ENCODE results near the gene GTF2E1. TPM values are rescaled to one million over a fixed set of nuclear protein-coding genes. Genes with fewer than 3 reads are reported as not detected.

GTF2E1 gene
- total RNA-seq, 1 experiment from 2014 or later, result 22.2 TPM

- H3K9me2 ChIP-seq (ENCODE audit: insufficient read depth), result no peaks in the 10 kb centered on the region
- TF ChIP-seq CTCF (conservative IDR thresholded peaks at IDR 0.05), result no peak
- TF ChIP-seq EZH2 (IDR thresholded peaks at IDR 0.05; ENCODE audit: low read depth), result no peak
- POLR2A ChIA-PET (ENCODE audit: unreplicated experiment), result interaction anchor here (0.6 kb wide), 1 partner anchor 138 kb away, joined by 8 read pairs; no protein-coding TSS in a partner anchor
- H4K20me1 ChIP-seq (ENCODE audit: insufficient read depth), result no peaks in the 10 kb centered on the region; the same call in 1 of the 2 replicates
- H3K4me1 ChIP-seq (replicated peaks; ENCODE audit: insufficient read depth), result no peaks in the 10 kb centered on the region
- no peak for DNase-seq
- CTCF ChIA-PET, result no interaction called here
- no peaks in the 10 kb centered on the region for H3F3A ChIP-seq (ENCODE audit: insufficient read depth, low read depth)
- no peaks in the 10 kb centered on the region for H3K36me3 ChIP-seq (ENCODE audit: low read depth)
- no TSS peak for BruUV-seq (replicated peaks)
- intact Hi-C loops (cut with micrococcal nuclease; ENCODE audit: unreplicated experiment), result no loop called here
- H3K4me3 ChIP-seq, result no peak overlapping the region
- H3K4me2 ChIP-seq, result no peak overlapping the region
- no peak overlapping the region for H3K27ac ChIP-seq
- H3K79me2 ChIP-seq (ENCODE audit: low read depth), result no peaks in the 10 kb centered on the region
- no peaks in the 10 kb centered on the region for H3K27me3 ChIP-seq (ENCODE audit: insufficient read depth, low read depth)
- H2AFZ ChIP-seq, result no peak overlapping the region
- no peaks in the 10 kb centered on the region for H3K9me3 ChIP-seq (ENCODE audit: insufficient read depth, low read depth)
These were observed 36.5 kb upstream of the GTF2E1 start for GRCh38 chr3:120705884-120706582.

GRCh38 chr3:120706950-120707349, 35.6 kb upstream of the GTF2E1 start:
- CTCF ChIA-PET, result no interaction called here
- H3K79me2 ChIP-seq (ENCODE audit: low read depth), result no peaks in the 10 kb centered on the region
- H3F3A ChIP-seq (ENCODE audit: insufficient read depth, low read depth), result no peaks in the 10 kb centered on the region
- H3K9me2 ChIP-seq (ENCODE audit: insufficient read depth), result no peaks in the 10 kb centered on the region
- intact Hi-C loops (cut with micrococcal nuclease; ENCODE audit: unreplicated experiment), result no loop called here
- DNase-seq, result no peak
- H3K4me2 ChIP-seq, result no peak overlapping the region
- BruUV-seq (replicated peaks), result no TSS peak
- no peak overlapping the region for H2AFZ ChIP-seq
- POLR2A ChIA-PET (ENCODE audit: unreplicated experiment), result no interaction called here
- H3K4me1 ChIP-seq (replicated peaks; ENCODE audit: insufficient read depth), result no peaks in the 10 kb centered on the region
- H3K27me3 ChIP-seq (ENCODE audit: insufficient read depth, low read depth), result no peaks in the 10 kb centered on the region
- no peaks in the 10 kb centered on the region for H3K9me3 ChIP-seq (ENCODE audit: insufficient read depth, low read depth)
- H4K20me1 ChIP-seq (ENCODE audit: insufficient read depth), result no peaks in the 10 kb centered on the region
- no peak overlapping the region for H3K4me3 ChIP-seq
- H3K27ac ChIP-seq, result no peak overlapping the region
- no peaks in the 10 kb centered on the region for H3K36me3 ChIP-seq (ENCODE audit: low read depth)
- TF ChIP-seq CTCF (conservative IDR thresholded peaks at IDR 0.05) (no peak), EZH2 (IDR thresholded peaks at IDR 0.05; ENCODE audit: low read depth) (no peak)

- Histone ChIP-seq H4K20me1 (ENCODE audit: insufficient read depth) (no peaks in the 10 kb centered on the region), H3K9me2 (ENCODE audit: insufficient read depth) (no peaks in the 10 kb centered on the region), H3K27ac (no peak overlapping the region), H3K9me3 (ENCODE audit: insufficient read depth, low read depth) (no peaks in the 10 kb centered on the region), H3K36me3 (ENCODE audit: low read depth) (no peaks in the 10 kb centered on the region), H2AFZ (no peak overlapping the region), H3F3A (ENCODE audit: insufficient read depth, low read depth) (no peaks in the 10 kb centered on the region), H3K79me2 (ENCODE audit: low read depth) (no peaks in the 10 kb centered on the region), H3K4me1 (replicated peaks; ENCODE audit: insufficient read depth) (no peaks in the 10 kb centered on the region), H3K27me3 (ENCODE audit: insufficient read depth, low read depth) (no peaks in the 10 kb centered on the region), H3K4me3 (no peak overlapping the region), H3K4me2 (no peak overlapping the region)
- TF ChIP-seq EZH2 (IDR thresholded peaks at IDR 0.05; ENCODE audit: low read depth) (no peak), CTCF (conservative IDR thresholded peaks at IDR 0.05) (no peak)
- ChIA-PET POLR2A (ENCODE audit: unreplicated experiment) (no interaction called here), CTCF (no interaction called here)
- DNase-seq, result no peak
- BruUV-seq (replicated peaks), result no TSS peak
- intact Hi-C loops (cut with micrococcal nuclease; ENCODE audit: unreplicated experiment), result no loop called here
These were observed 34.1 kb upstream of the GTF2E1 start for GRCh38 chr3:120708408-120708807.

Measured in PC-9 (cell line).